GM12872 (cell line): Measurements from ENCODE around the gene LCLAT1.

Experiments used
- TF ChIP-seq, protein P1 (sequence below): IDR thresholded peaks from 3 replicates; pipeline ENCODE4 v1.5.1; 2011; ENCODE audit warnings: low read depth, mild to moderate bottlenecking, low read length, moderate library complexity; ENCODE audit not compliant: insufficient read depth

The LCLAT1 gene

DNA sequence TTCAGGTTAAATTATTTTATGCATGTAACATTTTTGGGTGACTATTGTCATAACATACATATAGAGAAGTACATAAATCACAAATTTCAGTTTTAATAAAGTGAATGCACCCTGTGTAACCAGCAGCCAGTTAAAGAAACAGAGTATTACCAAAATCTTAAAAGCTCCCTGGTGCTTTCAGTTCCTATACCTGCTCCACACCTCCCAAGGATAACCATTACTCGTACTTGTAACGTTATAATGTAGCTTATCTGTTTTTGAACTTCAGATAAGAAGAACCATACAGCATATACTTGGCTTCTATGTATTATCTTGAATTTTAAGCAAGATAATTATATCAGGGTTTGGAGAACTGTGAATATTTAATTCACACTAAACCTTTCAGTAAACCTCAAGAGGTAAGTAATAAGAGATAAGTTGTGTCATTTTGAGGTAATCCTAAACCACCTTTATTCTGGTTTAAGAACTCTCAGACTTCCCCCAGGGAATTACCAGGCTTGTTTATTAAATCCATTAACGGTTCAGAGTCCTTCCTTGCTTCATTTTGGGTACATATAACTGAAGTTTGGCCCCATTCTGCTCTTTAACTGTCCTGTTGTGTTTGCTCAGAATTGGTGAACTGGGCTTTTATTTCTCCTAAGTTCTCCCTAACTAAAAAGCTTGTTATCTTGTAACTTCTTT, 58.6 kb downstream of the LCLAT1 start:
- TF ChIP-seq, protein P1, sequence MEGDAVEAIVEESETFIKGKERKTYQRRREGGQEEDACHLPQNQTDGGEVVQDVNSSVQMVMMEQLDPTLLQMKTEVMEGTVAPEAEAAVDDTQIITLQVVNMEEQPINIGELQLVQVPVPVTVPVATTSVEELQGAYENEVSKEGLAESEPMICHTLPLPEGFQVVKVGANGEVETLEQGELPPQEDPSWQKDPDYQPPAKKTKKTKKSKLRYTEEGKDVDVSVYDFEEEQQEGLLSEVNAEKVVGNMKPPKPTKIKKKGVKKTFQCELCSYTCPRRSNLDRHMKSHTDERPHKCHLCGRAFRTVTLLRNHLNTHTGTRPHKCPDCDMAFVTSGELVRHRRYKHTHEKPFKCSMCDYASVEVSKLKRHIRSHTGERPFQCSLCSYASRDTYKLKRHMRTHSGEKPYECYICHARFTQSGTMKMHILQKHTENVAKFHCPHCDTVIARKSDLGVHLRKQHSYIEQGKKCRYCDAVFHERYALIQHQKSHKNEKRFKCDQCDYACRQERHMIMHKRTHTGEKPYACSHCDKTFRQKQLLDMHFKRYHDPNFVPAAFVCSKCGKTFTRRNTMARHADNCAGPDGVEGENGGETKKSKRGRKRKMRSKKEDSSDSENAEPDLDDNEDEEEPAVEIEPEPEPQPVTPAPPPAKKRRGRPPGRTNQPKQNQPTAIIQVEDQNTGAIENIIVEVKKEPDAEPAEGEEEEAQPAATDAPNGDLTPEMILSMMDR: no peak

DNA sequence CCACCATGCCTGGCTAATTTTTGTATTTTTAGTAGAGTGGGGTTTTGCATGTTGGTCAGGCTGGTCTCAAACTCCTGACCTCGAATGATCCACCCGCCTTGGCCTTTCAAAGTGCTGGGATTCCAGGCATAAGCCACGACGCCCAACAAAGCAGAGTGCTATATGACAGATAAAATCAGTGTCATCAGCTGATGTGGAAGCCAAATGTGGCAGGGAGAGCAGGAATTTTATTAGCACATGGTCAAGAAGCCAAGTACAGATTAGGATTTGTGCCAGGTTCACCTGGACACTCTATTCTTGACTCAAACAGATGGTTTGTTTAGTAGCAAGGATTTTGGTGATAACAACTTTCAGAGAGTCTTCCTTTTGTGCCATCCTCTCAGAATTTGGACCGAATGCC, 62.7 kb downstream of the LCLAT1 start:
- TF ChIP-seq, protein P1: no peak

DNA sequence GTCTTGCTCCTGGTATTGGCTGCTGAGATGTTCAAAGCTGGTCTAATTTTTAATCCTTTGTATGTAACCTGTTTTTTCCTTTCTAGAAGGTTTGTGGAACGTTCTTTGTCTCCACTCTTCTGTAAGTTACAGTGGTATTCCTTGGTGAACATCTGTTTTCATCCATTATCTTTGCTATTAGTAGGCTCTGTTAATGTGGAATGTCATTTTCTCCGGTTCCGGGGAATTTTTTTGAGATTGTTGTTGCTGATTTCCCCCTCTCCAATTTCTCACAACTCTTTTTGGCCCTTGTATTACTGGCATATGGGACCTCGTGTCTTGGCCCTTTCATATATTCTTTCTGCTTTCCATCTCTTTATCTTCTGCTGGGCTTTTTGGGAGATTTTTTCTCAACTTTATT, 63.4 kb downstream of the LCLAT1 start:
- TF ChIP-seq, protein P1: no peak

DNA sequence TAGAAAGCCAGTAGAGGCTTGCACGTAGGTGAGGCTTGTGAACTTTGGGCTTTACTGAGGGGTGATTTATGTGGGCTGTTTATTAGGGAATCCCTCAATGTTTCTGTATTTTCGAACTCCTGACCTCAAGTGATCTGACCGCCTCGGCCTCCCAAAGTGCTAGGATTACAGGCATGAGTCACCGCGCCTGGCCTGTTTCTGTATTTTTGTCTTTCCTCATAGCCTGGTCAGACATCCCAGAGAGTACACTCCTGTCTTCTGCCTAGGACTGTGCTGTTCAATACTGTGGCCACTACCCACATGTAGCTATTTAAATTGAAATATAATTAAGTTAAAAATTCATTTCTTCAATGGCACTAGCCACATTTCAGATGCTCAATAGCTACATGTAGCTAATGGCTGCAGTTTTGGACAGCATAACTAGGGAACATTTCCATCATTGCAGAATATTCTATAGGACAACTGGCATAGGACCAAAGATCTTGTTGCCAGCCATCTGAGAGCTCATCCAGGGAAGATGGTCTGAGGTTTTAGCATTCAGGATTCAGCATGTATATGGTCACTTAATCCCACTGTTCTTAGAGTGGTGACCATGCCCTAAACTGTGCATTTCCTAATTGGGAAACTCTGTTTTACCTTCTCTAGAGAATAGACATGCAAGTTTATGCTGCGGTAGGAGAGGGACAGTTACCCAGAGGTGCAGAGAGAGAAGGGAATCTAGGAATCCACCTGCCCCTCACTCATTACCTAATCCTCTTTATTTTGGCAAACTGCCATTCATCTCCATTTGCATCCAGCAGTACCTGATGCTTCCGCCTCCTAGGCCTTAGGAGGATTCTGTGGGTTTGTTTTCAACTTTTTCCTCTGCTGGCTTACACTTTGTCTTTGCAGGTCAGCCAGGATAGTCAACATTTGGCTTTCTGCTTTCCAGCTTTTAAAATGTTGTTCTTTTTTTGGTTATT, 64.4 kb downstream of the LCLAT1 start:
- TF ChIP-seq, protein P1: no peak

DNA sequence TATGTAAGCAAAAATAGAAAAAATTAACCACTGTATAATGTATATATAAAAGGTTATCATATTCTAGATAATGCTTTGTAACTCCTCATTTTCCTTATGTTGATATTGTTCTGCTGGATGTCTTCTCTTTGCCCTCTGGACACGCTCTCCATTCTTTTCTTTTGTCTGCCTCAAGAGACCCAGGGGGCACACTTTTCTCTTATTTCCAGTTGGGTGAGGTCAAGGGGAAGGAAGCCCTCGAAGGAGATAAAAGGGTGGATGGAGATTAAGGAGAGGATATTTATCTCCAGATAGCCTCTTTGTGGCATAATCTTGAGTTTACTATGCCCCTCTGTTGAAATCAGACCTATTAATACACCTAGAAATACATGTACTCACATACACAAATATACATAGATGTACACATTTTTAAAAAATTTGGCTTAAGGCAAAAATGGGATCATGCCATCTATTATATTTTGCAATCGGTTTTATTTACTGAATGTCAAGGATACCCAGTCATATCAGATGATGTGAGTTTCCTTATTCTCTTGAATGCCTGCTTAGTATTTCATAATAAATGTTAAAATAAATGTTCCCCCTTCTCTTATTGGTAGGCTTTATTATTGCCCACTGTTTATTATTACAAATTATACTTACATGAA, 65.3 kb downstream of the LCLAT1 start:
- TF ChIP-seq, protein P1: no peak

DNA sequence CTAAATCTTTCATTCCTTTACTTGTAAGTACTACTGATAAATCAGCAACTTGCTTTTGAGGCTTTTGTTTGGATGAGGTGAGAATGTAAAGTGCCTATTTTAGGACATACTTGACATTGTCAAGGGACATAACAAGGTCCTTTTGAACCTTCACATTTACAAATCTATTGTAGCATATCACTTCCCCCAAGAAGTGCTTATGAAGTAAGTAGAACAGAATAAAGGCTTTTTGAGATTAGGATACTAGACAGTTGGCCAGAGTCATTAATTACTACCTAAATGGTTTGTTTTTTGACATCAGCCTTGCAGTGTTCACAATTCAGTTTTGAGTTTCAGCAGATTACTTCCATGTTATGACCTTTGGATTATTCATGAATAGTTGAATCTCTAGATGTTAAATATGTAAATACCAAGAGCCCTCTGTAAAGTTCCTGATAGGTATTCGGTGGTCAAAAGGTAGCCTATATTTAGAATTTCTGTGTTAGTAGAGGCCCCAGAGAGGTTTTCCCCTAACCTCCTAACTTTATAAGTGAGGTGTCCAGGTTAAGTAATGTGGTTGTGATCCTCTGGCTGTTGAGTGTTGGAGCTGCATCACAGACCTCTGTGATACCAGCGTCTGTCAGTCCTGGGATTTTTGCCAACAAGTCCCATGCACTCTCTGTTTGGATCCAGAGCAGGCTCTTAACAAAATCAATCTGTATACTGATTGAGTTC, 67.2 kb downstream of the LCLAT1 start:
- TF ChIP-seq, protein P1: no peak
